HUES6 (cell line): Measurements from ENCODE around the gene TBC1D19.

Experiments
- H3K27ac ChIP-seq: 2 replicates; pipeline ENCODE4 v1.7.0; 2013; ENCODE audit warnings: low read depth, mild to moderate bottlenecking, low read length, inconsistent platforms
- H3K27me3 ChIP-seq: 2 replicates; pipeline ENCODE4 v1.6.1; 2013; ENCODE audit warnings: low read length; ENCODE audit not compliant: control insufficient read depth, insufficient read depth
- H3K36me3 ChIP-seq: 2 replicates; pipeline ENCODE4 v1.6.1; 2013; ENCODE audit warnings: low read length; ENCODE audit not compliant: control insufficient read depth, insufficient read depth
- H3K4me1 ChIP-seq: 2 replicates; pipeline ENCODE4 v1.6.1; 2013; ENCODE audit warnings: low read length; ENCODE audit not compliant: control insufficient read depth, insufficient read depth
- H3K4me3 ChIP-seq: 2 replicates; pipeline ENCODE4 v1.5.1; 2013; ENCODE audit warnings: low read depth, low read length
- H3K9ac ChIP-seq: one replicate; pipeline ENCODE4 v1.6.1; 2013; ENCODE audit warnings: mild to moderate bottlenecking, low read length
- H3K9me3 ChIP-seq: 2 replicates; pipeline ENCODE4 v1.6.1; 2013; ENCODE audit warnings: low read depth, low read length; ENCODE audit not compliant: control insufficient read depth, insufficient read depth

The TBC1D19 gene

GRCh38 chr4:26715636-26716242 is 131.9 kb downstream of the TBC1D19 start:
- Histone ChIP-seq H3K9ac (no peak overlapping the region), H3K27me3 (no peaks in the 10 kb centered on the region), H3K4me1 (no peaks in the 10 kb centered on the region), H3K36me3 (no peaks in the 10 kb centered on the region), H3K27ac (no peak overlapping the region), H3K9me3 (no peaks in the 10 kb centered on the region), H3K4me3 (no peak overlapping the region)

GRCh38 chr4:26717332-26717731 is 133.4 kb downstream of the TBC1D19 start:
- no peak overlapping the region for H3K27ac ChIP-seq
- H3K9ac ChIP-seq, result no peak overlapping the region
- H3K27me3 ChIP-seq, result no peaks in the 10 kb centered on the region
- H3K9me3 ChIP-seq, result no peaks in the 10 kb centered on the region
- H3K4me3 ChIP-seq, result no peak overlapping the region
- H3K36me3 ChIP-seq, result no peaks in the 10 kb centered on the region
- H3K4me1 ChIP-seq, result no peaks in the 10 kb centered on the region

- Histone ChIP-seq H3K36me3 (no peaks in the 10 kb centered on the region), H3K27me3 (no peaks in the 10 kb centered on the region), H3K27ac (no peak overlapping the region), H3K4me1 (no peaks in the 10 kb centered on the region), H3K9ac (no peak overlapping the region), H3K4me3 (no peak overlapping the region), H3K9me3 (no peaks in the 10 kb centered on the region)
Measured at GRCh38 chr4:26719954-26720552, 136.2 kb downstream of the TBC1D19 start.

- Histone ChIP-seq H3K27me3 (no peaks in the 10 kb centered on the region), H3K36me3 (no peaks in the 10 kb centered on the region), H3K4me3 (no peak overlapping the region), H3K4me1 (no peaks in the 10 kb centered on the region), H3K9me3 (no peaks in the 10 kb centered on the region), H3K27ac (no peak overlapping the region), H3K9ac (no peak overlapping the region)
Measured at GRCh38 chr4:26721685-26722084, 137.8 kb downstream of the TBC1D19 start.

GRCh38 chr4:26723216-26723615 is 139.3 kb downstream of the TBC1D19 start:
- Histone ChIP-seq H3K27ac (no peak overlapping the region), H3K9ac (no peak overlapping the region), H3K36me3 (no peaks in the 10 kb centered on the region), H3K27me3 (no peaks in the 10 kb centered on the region), H3K4me1 (no peaks in the 10 kb centered on the region), H3K4me3 (no peak overlapping the region), H3K9me3 (no peaks in the 10 kb centered on the region)

- Histone ChIP-seq H3K36me3 (no peaks in the 10 kb centered on the region), H3K4me3 (no peak overlapping the region), H3K27ac (no peak overlapping the region), H3K9ac (no peak overlapping the region), H3K9me3 (no peaks in the 10 kb centered on the region), H3K4me1 (no peaks in the 10 kb centered on the region), H3K27me3 (no peaks in the 10 kb centered on the region)
Measured at GRCh38 chr4:26724534-26724933, 140.7 kb downstream of the TBC1D19 start.

GRCh38 chr4:26726655-26727387 is 142.9 kb downstream of the TBC1D19 start:
- no peak overlapping the region for H3K9ac ChIP-seq
- H3K27ac ChIP-seq, result no peak overlapping the region
- H3K4me3 ChIP-seq, result no peak overlapping the region
- H3K4me1 ChIP-seq, result no peaks in the 10 kb centered on the region
- no peaks in the 10 kb centered on the region for H3K27me3 ChIP-seq
- no peaks in the 10 kb centered on the region for H3K9me3 ChIP-seq
- H3K36me3 ChIP-seq, result no peaks in the 10 kb centered on the region

- H3K9ac ChIP-seq, result no peak overlapping the region
- H3K27ac ChIP-seq, result no peak overlapping the region
- no peak overlapping the region for H3K4me3 ChIP-seq
- no peaks in the 10 kb centered on the region for H3K36me3 ChIP-seq
- no peaks in the 10 kb centered on the region for H3K27me3 ChIP-seq
- H3K9me3 ChIP-seq, result no peaks in the 10 kb centered on the region
- H3K4me1 ChIP-seq, result no peaks in the 10 kb centered on the region
Measured at GRCh38 chr4:26727844-26728243, 144.0 kb downstream of the TBC1D19 start.

GRCh38 chr4:26729027-26729426 is 145.1 kb downstream of the TBC1D19 start:
- no peak overlapping the region for H3K9ac ChIP-seq
- H3K4me3 ChIP-seq, result no peak overlapping the region
- no peaks in the 10 kb centered on the region for H3K27me3 ChIP-seq
- H3K27ac ChIP-seq, result no peak overlapping the region
- H3K9me3 ChIP-seq, result no peaks in the 10 kb centered on the region
- no peaks in the 10 kb centered on the region for H3K36me3 ChIP-seq
- no peaks in the 10 kb centered on the region for H3K4me1 ChIP-seq

GRCh38 chr4:26729547-26729946 is 145.7 kb downstream of the TBC1D19 start:
- no peaks in the 10 kb centered on the region for H3K36me3 ChIP-seq
- no peak overlapping the region for H3K27ac ChIP-seq
- H3K9me3 ChIP-seq, result no peaks in the 10 kb centered on the region
- no peaks in the 10 kb centered on the region for H3K27me3 ChIP-seq
- H3K9ac ChIP-seq, result no peak overlapping the region
- H3K4me1 ChIP-seq, result no peaks in the 10 kb centered on the region
- H3K4me3 ChIP-seq, result no peak overlapping the region

- Histone ChIP-seq H3K9me3 (no peaks in the 10 kb centered on the region), H3K4me3 (no peak overlapping the region), H3K4me1 (no peaks in the 10 kb centered on the region), H3K27ac (no peak overlapping the region), H3K9ac (no peak overlapping the region), H3K36me3 (no peaks in the 10 kb centered on the region), H3K27me3 (no peaks in the 10 kb centered on the region)
Measured at GRCh38 chr4:26731351-26732035, 147.6 kb downstream of the TBC1D19 start.
